Measurements from ENCODE around the gene HCLS1.

The HCLS1 gene

DNA sequence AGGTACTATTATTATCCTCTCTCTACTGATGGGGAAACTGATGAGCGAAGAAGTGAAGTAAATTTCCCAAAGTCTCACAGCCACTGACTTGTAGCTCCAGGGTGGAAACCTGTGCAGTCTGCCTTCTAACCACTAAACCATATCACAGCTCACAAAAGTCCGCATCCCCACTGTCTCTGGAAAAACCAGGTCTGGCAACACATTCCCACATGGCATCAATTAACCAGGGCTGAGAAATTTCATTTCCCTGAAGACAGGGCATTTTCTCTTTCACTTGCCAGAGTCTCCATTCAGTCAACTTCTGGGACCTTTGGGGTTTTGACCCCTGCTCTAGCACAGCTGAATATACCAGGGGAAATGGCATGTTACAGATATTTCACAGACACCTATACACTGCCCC lies 41.0 kb downstream of the HCLS1 start:
- ChIA-PET POLR2A (no interaction called here), CTCF (no interaction called here)
- TF ChIP-seq ZNF76 (tag by site-specific recombination; IDR thresholded peaks at IDR 0.05; ENCODE audit: borderline replicate concordance, low read depth), result no peak
- no peak for TF ChIP-seq ZNF658 (tag by site-specific recombination; IDR thresholded peaks at IDR 0.05)
- TF ChIP-seq ZNF707 (tag by site-specific recombination; IDR thresholded peaks at IDR 0.05), result no peak
- TF ChIP-seq ZNF391 (tag by site-specific recombination; IDR thresholded peaks at IDR 0.05; ENCODE audit: borderline replicate concordance, low read depth), result no peak
- TF ChIP-seq ZNF701 (tag by site-specific recombination; IDR thresholded peaks at IDR 0.05), result no peak
- no peak for TF ChIP-seq KLF1 (tag by site-specific recombination; IDR thresholded peaks at IDR 0.05)
- TF ChIP-seq KLF8 (tag by site-specific recombination; IDR thresholded peaks at IDR 0.05), result no peak
- TF ChIP-seq, protein P1, sequence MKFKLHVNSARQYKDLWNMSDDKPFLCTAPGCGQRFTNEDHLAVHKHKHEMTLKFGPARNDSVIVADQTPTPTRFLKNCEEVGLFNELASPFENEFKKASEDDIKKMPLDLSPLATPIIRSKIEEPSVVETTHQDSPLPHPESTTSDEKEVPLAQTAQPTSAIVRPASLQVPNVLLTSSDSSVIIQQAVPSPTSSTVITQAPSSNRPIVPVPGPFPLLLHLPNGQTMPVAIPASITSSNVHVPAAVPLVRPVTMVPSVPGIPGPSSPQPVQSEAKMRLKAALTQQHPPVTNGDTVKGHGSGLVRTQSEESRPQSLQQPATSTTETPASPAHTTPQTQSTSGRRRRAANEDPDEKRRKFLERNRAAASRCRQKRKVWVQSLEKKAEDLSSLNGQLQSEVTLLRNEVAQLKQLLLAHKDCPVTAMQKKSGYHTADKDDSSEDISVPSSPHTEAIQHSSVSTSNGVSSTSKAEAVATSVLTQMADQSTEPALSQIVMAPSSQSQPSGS (tag by site-specific recombination; IDR thresholded peaks at IDR 0.05; ENCODE audit: low read depth), result no peak
- no peak for TF ChIP-seq ZNF211 (tag by site-specific recombination; IDR thresholded peaks at IDR 0.05; ENCODE audit: low read depth)

DNA sequence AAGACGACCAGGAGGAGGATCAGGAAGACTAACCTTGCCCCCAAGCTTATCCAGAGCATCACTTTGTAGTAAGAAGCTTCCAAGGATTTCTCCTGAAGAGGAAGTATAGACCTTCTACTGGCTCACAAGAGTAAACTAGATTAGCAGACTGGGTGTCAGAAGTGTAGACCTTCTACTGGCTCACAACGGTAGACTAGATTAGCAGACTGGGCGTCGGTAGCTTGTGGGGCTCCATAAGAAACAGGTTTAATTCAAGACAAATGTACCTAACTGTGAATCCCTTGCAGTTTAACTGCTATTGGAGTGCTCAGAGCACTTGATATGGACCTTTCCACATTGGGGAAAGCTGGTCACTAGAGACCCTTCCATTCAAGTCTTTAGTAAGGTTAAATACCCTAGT lies 54.6 kb downstream of the HCLS1 start:
- TF ChIP-seq, protein P2, sequence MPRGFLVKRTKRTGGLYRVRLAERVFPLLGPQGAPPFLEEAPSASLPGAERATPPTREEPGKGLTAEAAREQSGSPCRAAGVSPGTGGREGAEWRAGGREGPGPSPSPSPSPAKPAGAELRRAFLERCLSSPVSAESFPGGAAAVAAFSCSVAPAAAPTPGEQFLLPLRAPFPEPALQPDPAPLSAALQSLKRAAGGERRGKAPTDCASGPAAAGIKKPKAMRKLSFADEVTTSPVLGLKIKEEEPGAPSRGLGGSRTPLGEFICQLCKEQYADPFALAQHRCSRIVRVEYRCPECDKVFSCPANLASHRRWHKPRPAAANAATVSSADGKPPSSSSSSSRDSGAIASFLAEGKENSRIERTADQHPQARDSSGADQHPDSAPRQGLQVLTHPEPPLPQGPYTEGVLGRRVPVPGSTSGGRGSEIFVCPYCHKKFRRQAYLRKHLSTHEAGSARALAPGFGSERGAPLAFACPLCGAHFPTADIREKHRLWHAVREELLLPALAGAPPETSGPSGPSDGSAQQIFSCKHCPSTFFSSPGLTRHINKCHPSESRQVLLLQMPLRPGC (tag by site-specific recombination; IDR thresholded peaks at IDR 0.05), result no peak
- TF ChIP-seq, protein P3, sequence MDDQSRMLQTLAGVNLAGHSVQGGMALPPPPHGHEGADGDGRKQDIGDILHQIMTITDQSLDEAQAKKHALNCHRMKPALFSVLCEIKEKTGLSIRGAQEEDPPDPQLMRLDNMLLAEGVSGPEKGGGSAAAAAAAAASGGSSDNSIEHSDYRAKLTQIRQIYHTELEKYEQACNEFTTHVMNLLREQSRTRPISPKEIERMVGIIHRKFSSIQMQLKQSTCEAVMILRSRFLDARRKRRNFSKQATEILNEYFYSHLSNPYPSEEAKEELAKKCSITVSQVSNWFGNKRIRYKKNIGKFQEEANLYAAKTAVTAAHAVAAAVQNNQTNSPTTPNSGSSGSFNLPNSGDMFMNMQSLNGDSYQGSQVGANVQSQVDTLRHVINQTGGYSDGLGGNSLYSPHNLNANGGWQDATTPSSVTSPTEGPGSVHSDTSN (CRISPR knock-in tag; IDR thresholded peaks at IDR 0.05), result no peak
- TF ChIP-seq ZNF629 (tag by site-specific recombination; IDR thresholded peaks at IDR 0.05) (no peak), ZNF596 (tag by site-specific recombination; IDR thresholded peaks at IDR 0.05) (no peak), ZNF184 (tag by site-specific recombination; IDR thresholded peaks at IDR 0.05) (no peak), ZNF571 (tag by site-specific recombination; IDR thresholded peaks at IDR 0.05) (no peak), ZNF391 (tag by site-specific recombination; IDR thresholded peaks at IDR 0.05; ENCODE audit: borderline replicate concordance, low read depth) (no peak), KLF9 (tag by site-specific recombination; IDR thresholded peaks at IDR 0.05; ENCODE audit: low read depth) (no peak), ZSCAN16 (tag by site-specific recombination; IDR thresholded peaks at IDR 0.05) (no peak), MEIS1 (CRISPR knock-in tag; IDR thresholded peaks at IDR 0.05; ENCODE audit: borderline replicate concordance) (no peak), ZNF660 (tag by site-specific recombination; IDR thresholded peaks at IDR 0.05) (no peak)
- POLR2A ChIA-PET, result no interaction called here
- Histone ChIP-seq H3K4me3 (ENCODE audit: low read depth, low read length) (no peak overlapping the region), H3K4me1 (ENCODE audit: control insufficient read depth, insufficient read depth, low read length) (no peaks in the 10 kb centered on the region), H3K27ac (ENCODE audit: extremely low read depth, low read depth, low read length) (no peak overlapping the region), H3K9me3 (ENCODE audit: control insufficient read depth, insufficient read depth, low read depth, low read length) (no peaks in the 10 kb centered on the region), H3K36me3 (ENCODE audit: control insufficient read depth in 2 of 2, insufficient read depth in 1 of 2, low read length in 2 of 2) (no peaks in the 10 kb centered on the region)
- CTCF ChIA-PET, result interaction anchor here (0.7 kb wide), 1 partner anchor 10 kb away, joined by 3 read pairs; no protein-coding TSS in a partner anchor

More for the DNA sequence above, 41.0 kb downstream of the HCLS1 start:
- Histone ChIP-seq H3K9me3 (ENCODE audit: control insufficient read depth, insufficient read depth, low read depth, low read length) (no peaks in the 10 kb centered on the region), H3K27ac (ENCODE audit: extremely low read depth, low read depth, low read length) (no peak overlapping the region), H3K36me3 (ENCODE audit: control insufficient read depth in 2 of 2, insufficient read depth in 1 of 2, low read length in 2 of 2) (no peaks in the 10 kb centered on the region), H3K4me1 (ENCODE audit: control insufficient read depth, insufficient read depth, low read length) (no peaks in the 10 kb centered on the region), H3K4me3 (ENCODE audit: low read depth, low read length) (no peak overlapping the region)

DNA sequence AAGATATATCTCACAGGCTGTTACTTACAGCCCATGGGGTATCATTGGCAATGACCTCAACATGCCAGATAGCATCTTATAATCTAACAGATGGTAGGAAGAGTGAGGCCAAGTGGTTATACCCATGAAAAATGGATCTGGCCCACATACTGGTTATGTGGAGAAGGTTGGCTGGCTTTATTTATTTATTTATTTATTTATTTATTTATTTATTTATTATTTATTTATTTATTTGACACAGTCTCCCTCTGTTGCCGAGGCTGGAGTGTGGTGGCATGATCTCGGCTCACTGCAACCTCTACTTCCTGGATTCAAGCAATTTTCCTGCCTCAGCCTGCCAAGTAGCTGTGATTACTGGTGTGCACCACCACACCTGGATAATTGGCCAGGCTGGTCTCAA lies 55.9 kb downstream of the HCLS1 start:
- Histone ChIP-seq H3K4me3 (ENCODE audit: low read depth, low read length) (no peak overlapping the region), H3K36me3 (ENCODE audit: control insufficient read depth in 2 of 2, insufficient read depth in 1 of 2, low read length in 2 of 2) (no peaks in the 10 kb centered on the region), H3K4me1 (ENCODE audit: control insufficient read depth, insufficient read depth, low read length) (no peaks in the 10 kb centered on the region), H3K9me3 (ENCODE audit: control insufficient read depth, insufficient read depth, low read depth, low read length) (no peaks in the 10 kb centered on the region), H3K27ac (ENCODE audit: extremely low read depth, low read depth, low read length) (no peak overlapping the region)
- CTCF ChIA-PET, result no interaction called here
- POLR2A ChIA-PET, result no interaction called here
- TF ChIP-seq ZNF248 (tag by site-specific recombination; IDR thresholded peaks at IDR 0.05) (no peak), ZNF394 (tag by site-specific recombination; IDR thresholded peaks at IDR 0.05; ENCODE audit: borderline replicate concordance) (peak; percentile 58; the same call in 1 of the 2 replicates), SCRT1 (tag by site-specific recombination; IDR thresholded peaks at IDR 0.05; ENCODE audit: borderline replicate concordance) (no peak), ZBTB8A (tag by site-specific recombination; IDR thresholded peaks at IDR 0.05) (0 out of 2 replicates have a peak, but pooled peaks have one; percentile 24), ZNF654 (tag by site-specific recombination; IDR thresholded peaks at IDR 0.05; ENCODE audit: low read depth) (peak; percentile 10; the same call in 1 of the 2 replicates), ZNF426 (tag by site-specific recombination; IDR thresholded peaks at IDR 0.05) (peak; percentile 44)
- TF ChIP-seq, protein P4, sequence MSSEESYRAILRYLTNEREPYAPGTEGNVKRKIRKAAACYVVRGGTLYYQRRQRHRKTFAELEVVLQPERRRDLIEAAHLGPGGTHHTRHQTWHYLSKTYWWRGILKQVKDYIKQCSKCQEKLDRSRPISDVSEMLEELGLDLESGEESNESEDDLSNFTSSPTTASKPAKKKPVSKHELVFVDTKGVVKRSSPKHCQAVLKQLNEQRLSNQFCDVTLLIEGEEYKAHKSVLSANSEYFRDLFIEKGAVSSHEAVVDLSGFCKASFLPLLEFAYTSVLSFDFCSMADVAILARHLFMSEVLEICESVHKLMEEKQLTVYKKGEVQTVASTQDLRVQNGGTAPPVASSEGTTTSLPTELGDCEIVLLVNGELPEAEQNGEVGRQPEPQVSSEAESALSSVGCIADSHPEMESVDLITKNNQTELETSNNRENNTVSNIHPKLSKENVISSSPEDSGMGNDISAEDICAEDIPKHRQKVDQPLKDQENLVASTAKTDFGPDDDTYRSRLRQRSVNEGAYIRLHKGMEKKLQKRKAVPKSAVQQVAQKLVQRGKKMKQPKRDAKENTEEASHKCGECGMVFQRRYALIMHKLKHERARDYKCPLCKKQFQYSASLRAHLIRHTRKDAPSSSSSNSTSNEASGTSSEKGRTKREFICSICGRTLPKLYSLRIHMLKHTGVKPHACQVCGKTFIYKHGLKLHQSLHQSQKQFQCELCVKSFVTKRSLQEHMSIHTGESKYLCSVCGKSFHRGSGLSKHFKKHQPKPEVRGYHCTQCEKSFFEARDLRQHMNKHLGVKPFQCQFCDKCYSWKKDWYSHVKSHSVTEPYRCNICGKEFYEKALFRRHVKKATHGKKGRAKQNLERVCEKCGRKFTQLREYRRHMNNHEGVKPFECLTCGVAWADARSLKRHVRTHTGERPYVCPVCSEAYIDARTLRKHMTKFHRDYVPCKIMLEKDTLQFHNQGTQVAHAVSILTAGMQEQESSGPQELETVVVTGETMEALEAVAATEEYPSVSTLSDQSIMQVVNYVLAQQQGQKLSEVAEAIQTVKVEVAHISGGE (tag by site-specific recombination; conservative IDR thresholded peaks at IDR 0.05; ENCODE audit: low read depth), result peak; percentile 45; the same call in 1 of the 2 replicates
